HG03442 (cell line): ENCODE measurements around the gene MYO5A.

Experiments
- ATAC-seq: cut with Tn5 transposase; IDR thresholded peaks from one replicate; pipeline ENCODE4 v1.9.1; 2021; ENCODE audit warnings: mild to moderate bottlenecking, moderate library complexity; ENCODE audit not compliant: unreplicated experiment

Gene MYO5A

DNA sequence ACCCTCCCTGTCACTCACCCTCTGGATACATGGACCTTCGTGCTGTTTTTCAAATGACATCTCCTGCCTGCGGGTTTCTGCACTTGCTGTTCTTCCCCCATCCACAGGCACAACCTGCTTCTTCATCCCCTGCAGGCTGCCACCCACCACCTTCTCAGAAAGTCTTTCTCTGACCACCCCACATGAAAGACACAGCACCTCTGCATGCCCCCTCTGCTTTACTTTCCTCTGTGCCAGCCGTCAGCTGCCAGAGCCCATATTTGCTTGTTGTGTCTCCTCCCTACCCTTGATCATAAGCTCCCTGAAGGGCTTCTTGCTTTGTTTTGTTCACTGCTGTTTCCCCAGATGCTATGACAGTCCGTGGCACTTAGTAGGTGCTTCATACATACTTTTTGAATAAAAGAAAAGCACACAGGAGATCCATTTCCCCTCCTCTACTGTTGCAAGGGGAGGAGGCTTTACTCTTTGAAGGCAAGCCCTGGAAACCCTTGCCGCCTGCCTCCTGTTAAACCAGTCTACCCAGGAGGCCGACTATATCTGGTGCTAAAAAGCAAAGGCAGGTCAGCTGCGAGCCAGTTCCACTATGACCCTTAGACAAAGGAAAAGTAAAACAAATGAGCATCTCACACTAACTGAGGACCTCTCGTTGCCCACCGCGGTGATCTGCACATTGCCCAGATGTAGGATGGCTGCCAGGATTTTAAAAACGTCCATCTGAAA lies 265.0 kb downstream of the MYO5A start:
- ATAC-seq: no peak

- no peak for ATAC-seq
These were observed 266.3 kb downstream of the MYO5A start for GRCh38 chr15:52262364-52262763.

- ATAC-seq: peak; percentile 99
These were observed 267.0 kb downstream of the MYO5A start for GRCh38 chr15:52261498-52262242.

GRCh38 chr15:52261026-52261425 lies 267.7 kb downstream of the MYO5A start:
- ATAC-seq: no peak

GRCh38 chr15:52259503-52259902 lies 269.2 kb downstream of the MYO5A start:
- ATAC-seq: no peak

DNA sequence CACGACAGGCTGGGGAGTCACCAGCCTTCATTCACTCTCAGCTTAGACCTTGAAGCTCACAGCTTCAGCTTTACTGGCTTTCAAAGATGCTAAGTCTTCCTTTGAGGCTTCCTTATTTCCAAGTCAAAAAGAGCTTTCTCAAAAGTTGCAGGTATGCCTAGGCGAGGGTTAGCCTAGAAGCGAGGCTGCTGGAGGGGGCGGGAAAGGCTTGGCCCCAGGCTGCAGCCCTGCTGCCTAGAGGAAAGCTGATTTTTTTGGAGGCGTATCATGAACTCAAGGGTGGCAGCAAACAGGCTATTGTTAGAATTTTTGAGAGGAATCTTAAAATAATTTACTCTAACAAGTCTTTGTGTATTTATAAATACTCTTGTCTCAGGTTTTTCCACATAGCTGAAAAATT lies 270.2 kb downstream of the MYO5A start:
- ATAC-seq: no peak

DNA sequence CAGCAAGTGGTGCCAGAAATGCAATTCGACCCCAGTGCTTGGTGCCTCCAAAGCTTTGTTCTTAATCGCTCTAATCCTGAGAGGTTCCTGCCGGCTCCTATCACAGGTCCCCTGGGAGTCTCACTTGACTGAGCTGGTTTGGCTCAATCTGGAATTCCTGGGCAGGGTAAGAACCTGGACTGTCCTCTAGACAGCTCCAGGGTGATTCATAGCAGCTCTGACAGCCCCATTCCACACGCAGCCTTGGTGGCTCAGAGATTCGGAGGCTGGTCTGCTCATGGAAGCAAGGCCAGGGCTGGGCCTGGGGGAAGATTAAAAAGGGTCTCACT lies 271.0 kb downstream of the MYO5A start:
- no peak for ATAC-seq
